Prostate gland (tissue), 2 donors: ENCODE measurements around the gene TOGARAM2. TPM values are rescaled to one million over a fixed set of nuclear protein-coding genes. Genes with fewer than 3 reads are reported as not detected.

ENCODE experiments used
- DNase-seq: peaks from one replicate; pipeline ENCODE4 v3.0.0-alpha.2; 2019; ENCODE audit warnings: low spot score
- H3K27ac ChIP-seq, 2 donors: fragments of 200-600 bp; sonication (generic); 2 replicates each; pipeline ENCODE4 v1.5.1; 2017 to 2019
- H3K27me3 ChIP-seq: fragments of 200-600 bp; sonication (generic); replicated peaks from 2 replicates; pipeline ENCODE4 v1.5.1; 2019; ENCODE audit not compliant: insufficient read depth
- H3K36me3 ChIP-seq, 2 donors: fragments of 200-600 bp; sonication (generic); 1 replicate in 1 of 2; 2 replicates in 1 of 2; pipeline versions ENCODE4 v1.5.1 to v1.8.1; 2017 to 2019
- H3K4me1 ChIP-seq: fragments of 200-600 bp; sonication (generic); replicated peaks from 2 replicates; pipeline ENCODE4 v1.5.1; 2019
- H3K4me3 ChIP-seq, 2 donors: fragments of 200-600 bp; sonication (generic); 2 replicates each; pipeline ENCODE4 v1.5.1; 2017 to 2019
- H3K9me3 ChIP-seq: fragments of 200-600 bp; sonication (generic); 2 replicates; pipeline ENCODE4 v1.5.1; 2017
- CTCF ChIP-seq, 4 experiments: fragments of 200-600 bp in 2 of 4; fragments of 450-650 bp in 2 of 4; sonication (generic) in 2 of 4; IDR thresholded peaks; 1 replicate in 3 of 4; 2 replicates in 1 of 4; pipeline ENCODE4 v1.5.1; 2016 to 2019; ENCODE audit warnings: antibody characterized with exemption in 4 of 4, mild to moderate bottlenecking in 2 of 4, moderate library complexity in 2 of 4
- POLR2A ChIP-seq: fragments of 450-650 bp; IDR thresholded peaks from one replicate; pipeline ENCODE4 v1.6.1; 2016; ENCODE audit warnings: antibody characterized with exemption, mild to moderate bottlenecking
- POLR2AphosphoS5 ChIP-seq: sonication (generic); formaldehyde crosslinking; IDR thresholded peaks from one replicate; pipeline ENCODE4 v1.6.1; 2017; ENCODE audit warnings: antibody characterized with exemption
- WGBS: methylation state at CpG from one replicate; pipeline ENCODE4 v1.1.5; 2018; 5-methylcytosine and 5-hydroxymethylcytosine counted together
- intact Hi-C: fragments of 100-400 bp; cut with DNase I; formaldehyde crosslinking; loops from one replicate; pipeline ENCODE4 v1.14.2; 2022
- total RNA-seq, 2 donors: library from RNA; depleted of rRNA; stranded (reverse); fragments of >200 nt; gene quantifications; one replicate each; pipeline ENCODE4 v1.1.0, GENCODE V29; 2016

TOGARAM2 gene
- total RNA-seq, 2 donors from 2014 or later: 0.36 to 0.62 TPM

GRCh38 chr2:29054430-29054829 is 73.3 kb downstream of the TOGARAM2 start:
- no peaks in the 10 kb centered on the region for H3K4me1 ChIP-seq
- H3K27me3 ChIP-seq: no peaks in the 10 kb centered on the region
- no peak for DNase-seq
- TF ChIP-seq CTCF (IDR thresholded peaks at IDR 0.05): no peak
- no peak for TF ChIP-seq POLR2A
- no peak for TF ChIP-seq POLR2AphosphoS5
- H3K36me3 ChIP-seq: no peaks in the 10 kb centered on the region
- no peak overlapping the region for H3K27ac ChIP-seq
- 73% methylated on average over 7 of the region's 7 CpGs for WGBS
- H3K9me3 ChIP-seq: no peaks in the 10 kb centered on the region
- intact Hi-C loops: no loop called here
- no peak overlapping the region for H3K4me3 ChIP-seq

- no peaks in the 10 kb centered on the region for H3K9me3 ChIP-seq
- WGBS: 89% methylated on average over 1 of the region's 1 CpG
- no peaks in the 10 kb centered on the region for H3K4me1 ChIP-seq
- no peaks in the 10 kb centered on the region for H3K36me3 ChIP-seq
- no peak for TF ChIP-seq CTCF (IDR thresholded peaks at IDR 0.05)
- no peak for TF ChIP-seq POLR2AphosphoS5
- TF ChIP-seq POLR2A: no peak
- H3K27me3 ChIP-seq: no peaks in the 10 kb centered on the region
- no peak for DNase-seq
- H3K4me3 ChIP-seq: no peak overlapping the region
- intact Hi-C loops: no loop called here
- H3K27ac ChIP-seq: no peak overlapping the region
Observed at GRCh38 chr2:29055601-29056000, 74.5 kb downstream of the TOGARAM2 start.

GRCh38 chr2:29056452-29056851 is 75.4 kb downstream of the TOGARAM2 start:
- no peak overlapping the region for H3K4me3 ChIP-seq
- TF ChIP-seq POLR2AphosphoS5 (no peak), POLR2A (no peak), CTCF (IDR thresholded peaks at IDR 0.05) (no peak)
- intact Hi-C loops: no loop called here
- no peaks in the 10 kb centered on the region for H3K4me1 ChIP-seq
- no peak overlapping the region for H3K27ac ChIP-seq
- H3K9me3 ChIP-seq: no peaks in the 10 kb centered on the region
- no peaks in the 10 kb centered on the region for H3K27me3 ChIP-seq
- WGBS: 93% methylated on average over 5 of the region's 5 CpGs
- no peaks in the 10 kb centered on the region for H3K36me3 ChIP-seq
- DNase-seq: no peak

GRCh38 chr2:29057006-29057405 is 75.9 kb downstream of the TOGARAM2 start:
- WGBS: 86% methylated on average over 4 of the region's 4 CpGs
- TF ChIP-seq POLR2AphosphoS5 (no peak), CTCF (IDR thresholded peaks at IDR 0.05) (no peak), POLR2A (no peak)
- intact Hi-C loops: no loop called here
- H3K27ac ChIP-seq: no peak overlapping the region
- no peaks in the 10 kb centered on the region for H3K4me1 ChIP-seq
- no peak overlapping the region for H3K4me3 ChIP-seq
- no peaks in the 10 kb centered on the region for H3K9me3 ChIP-seq
- no peak for DNase-seq
- H3K36me3 ChIP-seq: no peaks in the 10 kb centered on the region
- no peaks in the 10 kb centered on the region for H3K27me3 ChIP-seq

- no peak for DNase-seq
Observed at GRCh38 chr2:29059624-29060023, 78.5 kb downstream of the TOGARAM2 start.

More at GRCh38 chr2:29059624-29060023, 78.5 kb downstream of the TOGARAM2 start:
- no peaks in the 10 kb centered on the region for H3K9me3 ChIP-seq
- H3K27me3 ChIP-seq: no peaks in the 10 kb centered on the region
- peaks cover 3% of the 10 kb centered on the region for H3K4me1 ChIP-seq
- H3K36me3 ChIP-seq: no peaks in the 10 kb centered on the region
- WGBS: 93% methylated on average over 1 of the region's 1 CpG
- intact Hi-C loops: loop anchor here (5.0 to 10.0 kb wide), 2 partner anchors 47 to 55 kb away; partner anchors contain the start of gene CLIP4
- H3K4me3 ChIP-seq: no peak overlapping the region
- H3K27ac ChIP-seq: no peak overlapping the region
- TF ChIP-seq CTCF (IDR thresholded peaks at IDR 0.05) (no peak), POLR2AphosphoS5 (no peak), POLR2A (no peak)
